GM21786 (cell line): ENCODE results near the gene MRPL10.

Experiments used
- ATAC-seq: cut with Tn5 transposase; IDR thresholded peaks from one replicate; pipeline ENCODE4 v1.9.1; 2021; ENCODE audit not compliant: unreplicated experiment

Gene MRPL10

DNA sequence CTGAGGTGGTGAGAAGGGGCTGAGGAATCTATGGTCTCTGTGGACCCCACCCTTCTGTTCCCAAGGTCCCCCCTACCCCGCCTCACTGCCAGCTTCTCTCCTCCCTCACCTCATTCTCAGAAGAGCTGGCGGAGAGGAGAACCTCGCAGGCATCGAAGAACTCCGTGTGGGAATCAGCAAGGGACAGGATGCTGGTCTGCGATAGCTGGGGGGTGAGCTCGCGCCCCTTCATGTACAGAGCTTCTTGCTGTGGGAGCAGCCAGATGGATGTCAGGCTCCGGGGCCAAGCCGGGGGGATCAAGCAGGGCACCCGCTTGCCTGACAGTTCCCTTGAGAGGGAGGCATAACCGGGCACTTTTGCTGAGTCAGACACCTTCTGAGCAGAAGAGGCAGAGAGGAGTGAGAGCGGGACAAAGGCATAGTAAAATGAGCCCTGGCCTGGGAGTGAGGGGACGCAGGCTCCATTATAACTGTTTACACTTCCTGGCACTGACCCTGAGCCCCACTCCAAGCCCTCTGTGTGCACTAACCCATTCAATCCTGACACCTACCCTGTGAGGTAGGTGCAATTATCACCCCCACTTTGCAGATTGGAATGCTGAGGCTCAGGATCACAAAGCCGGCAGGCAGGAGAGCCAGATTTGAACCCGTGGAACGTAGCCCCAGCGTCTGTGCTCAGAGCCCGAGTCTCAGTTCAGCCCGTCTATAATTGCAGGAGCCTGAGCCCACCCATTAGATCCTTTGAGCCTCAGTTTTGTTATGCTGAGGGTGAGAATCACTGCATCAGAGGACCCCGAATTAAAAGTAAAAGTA is 16.0 kb downstream of the MRPL10 start:
- ATAC-seq: no peak

- no peak for ATAC-seq
Measured at GRCh38 chr17:47813512-47814031, 17.8 kb downstream of the MRPL10 start.

- ATAC-seq: no peak
Measured at GRCh38 chr17:47813077-47813476, 18.3 kb downstream of the MRPL10 start.

GRCh38 chr17:47812146-47812920 is 19.0 kb downstream of the MRPL10 start:
- no peak for ATAC-seq

GRCh38 chr17:47811709-47812108 is 19.6 kb downstream of the MRPL10 start:
- ATAC-seq: no peak

- no peak for ATAC-seq
Measured at GRCh38 chr17:47810901-47811635, 20.3 kb downstream of the MRPL10 start.

DNA sequence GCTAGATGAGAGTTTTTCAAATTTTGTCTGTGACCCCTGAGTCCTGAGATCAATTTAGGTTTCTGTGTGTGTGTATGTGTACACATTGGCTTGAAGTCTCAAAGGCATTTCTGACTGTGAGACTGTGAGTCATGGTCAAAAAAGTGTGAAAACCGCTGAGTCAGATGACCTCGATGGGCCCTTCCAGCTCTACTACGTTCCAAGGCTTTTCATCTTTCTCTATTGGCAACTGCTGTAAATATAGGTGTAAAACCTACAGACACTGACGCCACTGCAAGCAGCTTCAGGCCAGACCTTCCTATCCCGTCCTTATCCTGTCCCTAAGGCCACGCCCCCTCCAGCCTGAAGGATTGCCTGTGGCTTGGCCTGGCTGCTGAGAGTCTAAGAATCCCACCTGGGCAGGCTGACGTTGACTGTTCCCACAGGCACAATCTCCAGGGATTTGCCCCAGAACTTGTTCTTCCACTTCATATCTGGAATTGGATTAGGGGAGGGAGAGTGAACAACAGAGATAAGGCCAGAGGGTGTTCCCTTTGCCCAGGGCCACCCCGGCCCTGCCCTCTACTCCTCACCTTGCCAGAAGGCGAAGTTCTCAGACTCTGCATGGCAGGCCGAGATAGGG is 21.0 kb downstream of the MRPL10 start:
- ATAC-seq: no peak

GRCh38 chr17:47808830-47809480 is 22.4 kb downstream of the MRPL10 start:
- ATAC-seq: no peak

- no peak for ATAC-seq
Measured at GRCh38 chr17:47808036-47808829, 23.1 kb downstream of the MRPL10 start.

- ATAC-seq: no peak
Measured at GRCh38 chr17:47807421-47807820, 23.9 kb downstream of the MRPL10 start.

DNA sequence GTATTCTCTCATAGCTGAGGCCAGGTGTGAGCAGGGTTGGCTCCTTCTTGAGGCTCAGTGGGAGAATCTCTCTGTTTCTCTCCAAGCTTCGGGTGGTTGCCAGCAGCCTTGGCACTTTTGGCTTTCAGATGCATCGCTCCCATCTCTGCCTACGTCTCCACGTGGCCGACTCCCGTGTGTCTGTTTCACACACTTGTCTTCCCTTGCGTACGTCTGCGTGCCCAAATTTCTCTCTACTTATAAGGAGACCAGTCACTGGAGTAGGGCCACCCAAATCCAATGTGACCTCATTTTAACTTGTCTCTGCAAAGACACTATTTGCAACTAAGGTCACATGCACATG is 24.5 kb downstream of the MRPL10 start:
- no peak for ATAC-seq

GRCh38 chr17:47806026-47806912 is 25.1 kb downstream of the MRPL10 start:
- ATAC-seq: no peak

DNA sequence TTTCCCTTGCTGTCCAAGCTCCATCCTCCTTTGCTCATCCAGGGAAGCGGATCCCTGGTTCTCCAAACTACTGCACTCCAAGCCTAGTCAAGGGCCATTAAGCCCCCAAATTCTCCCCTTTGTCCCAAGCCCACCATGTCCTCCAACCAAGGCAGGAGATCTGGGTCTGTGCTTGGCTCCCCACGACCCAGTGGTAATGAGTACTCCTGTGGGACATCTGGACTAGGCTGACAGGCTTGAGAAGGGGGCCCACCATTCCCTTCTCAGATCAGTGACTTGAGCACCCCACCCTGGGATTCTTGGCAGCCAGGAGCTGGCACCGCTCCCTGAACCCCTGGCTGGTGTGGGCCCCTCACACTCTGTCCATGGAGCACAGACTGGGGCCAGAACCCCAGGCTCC is 26.9 kb downstream of the MRPL10 start:
- ATAC-seq: no peak

GRCh38 chr17:47803751-47804150 is 27.6 kb downstream of the MRPL10 start:
- ATAC-seq: no peak

DNA sequence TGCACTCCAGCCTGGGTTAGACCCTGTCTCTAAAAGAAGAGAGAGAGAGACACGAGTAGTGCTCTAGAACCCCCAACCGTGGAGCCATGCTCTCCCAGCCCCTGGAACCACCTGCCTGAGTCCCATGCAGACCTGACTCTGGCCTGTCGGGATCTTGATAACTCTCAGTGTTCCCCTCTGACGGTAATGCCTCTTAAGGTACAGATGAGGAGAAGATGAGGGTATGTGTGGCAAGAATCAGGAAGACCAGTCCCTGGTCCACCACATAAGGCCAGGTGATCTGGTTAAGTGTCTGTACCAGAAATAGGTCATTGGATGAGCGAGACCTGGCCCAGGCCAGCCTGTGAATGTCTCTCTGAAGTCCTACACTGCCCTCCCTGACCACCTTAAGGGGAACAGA is 28.1 kb downstream of the MRPL10 start:
- ATAC-seq: no peak

GRCh38 chr17:47802341-47803022 is 28.9 kb downstream of the MRPL10 start:
- ATAC-seq: peak; percentile 55

- ATAC-seq: no peak
Measured at GRCh38 chr17:47801906-47802305, 29.4 kb downstream of the MRPL10 start.

- no peak for ATAC-seq
Measured at GRCh38 chr17:47801176-47801765, 30.1 kb downstream of the MRPL10 start.
